ENCODE results near the gene APOA1.

APOA1 gene

GRCh38 chr11:116833491-116833815, 4.0 kb downstream of the APOA1 start:
- DNase-seq: no peak

GRCh38 chr11:116832350-116833290, 4.8 kb downstream of the APOA1 start:
- DNase-seq: no peak

- DNase-seq: no peak
These were observed 5.6 kb downstream of the APOA1 start for GRCh38 chr11:116831790-116832349.

GRCh38 chr11:116830184-116830912, 7.1 kb downstream of the APOA1 start:
- DNase-seq: no peak

GRCh38 chr11:116829525-116830183, 7.8 kb downstream of the APOA1 start, which contains the start of gene APOC3:
Gene APOC3 (plus strand): TSS chr11:116829907. CDS start chr11:116830583, 676 bp downstream.
- DNase-seq: no peak

- DNase-seq: no peak
These were observed 8.5 kb downstream of the APOA1 start for GRCh38 chr11:116828632-116829524.

GRCh38 chr11:116827461-116827860, 10.0 kb downstream of the APOA1 start:
- DNase-seq: no peak

GRCh38 chr11:116826751-116827431, 10.5 kb downstream of the APOA1 start:
- no peak for DNase-seq

GRCh38 chr11:116825854-116826750, 11.3 kb downstream of the APOA1 start:
- DNase-seq: no peak

- DNase-seq: no peak
These were observed 12.0 kb downstream of the APOA1 start for GRCh38 chr11:116825434-116825833.

GRCh38 chr11:116823031-116823843, 14.2 kb downstream of the APOA1 start, which contains the start of gene APOA4:
Gene APOA4 (minus strand): TSS chr11:116823304. CDS start chr11:116823191, 113 bp downstream.
- DNase-seq: no peak

GRCh38 chr11:116822575-116822974, 14.8 kb downstream of the APOA1 start:
- no peak for DNase-seq

- no peak for DNase-seq
These were observed 16.1 kb downstream of the APOA1 start for GRCh38 chr11:116821050-116821918.

GRCh38 chr11:116819049-116819448, 18.4 kb downstream of the APOA1 start:
- no peak for DNase-seq

GRCh38 chr11:116814502-116814901, 22.9 kb downstream of the APOA1 start:
- no peak for DNase-seq

GRCh38 chr11:116813781-116814471, 23.5 kb downstream of the APOA1 start:
- no peak for DNase-seq

GRCh38 chr11:116813170-116813569, 24.3 kb downstream of the APOA1 start:
- DNase-seq: no peak

GRCh38 chr11:116812109-116812508, 25.3 kb downstream of the APOA1 start:
- no peak for DNase-seq
